SU-DHL-6 (cell line): ENCODE measurements around the gene PPARGC1A.

Source experiments
- H2AFZ ChIP-seq: fragments of 200-600 bp; sonication (generic); 2 replicates; pipeline ENCODE4 v1.6.1; 2014; ENCODE audit warnings: low read depth, mild to moderate bottlenecking, moderate library complexity, mixed read lengths, antibody characterized with exemption, low read length; ENCODE audit not compliant: severe bottlenecking
- H3F3A ChIP-seq: fragments of 200-600 bp; shearing (Covaris generic); 2 replicates; pipeline ENCODE4 v1.6.0; 2016; ENCODE audit warnings: antibody characterized with exemption, mild to moderate bottlenecking; ENCODE audit not compliant: insufficient read depth
- H3K27ac ChIP-seq: fragments of 200-600 bp; sonication (generic); 2 replicates; pipeline ENCODE4 v1.5.1; 2016; ENCODE audit warnings: low read depth, mild to moderate bottlenecking, low read length, moderate library complexity, mixed read lengths
- H3K27me3 ChIP-seq: fragments of 200-600 bp; sonication (generic), shearing (Covaris generic); 2 replicates; pipeline ENCODE4 v1.6.0; 2014; ENCODE audit warnings: mild to moderate bottlenecking, low read length
- H3K36me3 ChIP-seq: fragments of 200-600 bp; sonication (generic); 2 replicates; pipeline ENCODE4 v1.6.1; 2014; ENCODE audit warnings: mild to moderate bottlenecking, low read length, mixed read lengths
- H3K4me2 ChIP-seq: fragments of 300-600, 200-600 bp; shearing (Covaris generic), sonication (generic); 2 replicates; pipeline ENCODE4 v1.6.0; 2014; ENCODE audit warnings: low read length, low read depth, mild to moderate bottlenecking; ENCODE audit not compliant: poor library complexity, severe bottlenecking
- H3K4me3 ChIP-seq: fragments of 200-600 bp; sonication (generic); 2 replicates; pipeline ENCODE4 v1.5.1; 2014; ENCODE audit warnings: antibody characterized with exemption, low read length, mild to moderate bottlenecking, mixed read lengths; ENCODE audit not compliant: insufficient read depth, poor library complexity, severe bottlenecking
- H3K79me2 ChIP-seq: fragments of 200-600 bp; sonication (generic); 2 replicates; pipeline ENCODE4 v1.6.1; 2014; ENCODE audit warnings: mild to moderate bottlenecking, low read length, moderate library complexity; ENCODE audit not compliant: insufficient read depth
- H3K9ac ChIP-seq: fragments of 200-600 bp; sonication (generic); 2 replicates; pipeline ENCODE4 v1.7.0; 2014; ENCODE audit warnings: mild to moderate bottlenecking, low read length
- H3K9me2 ChIP-seq: fragments of 200-600 bp; sonication (generic); replicated peaks from 2 replicates; pipeline ENCODE4 v1.6.1; 2014; ENCODE audit warnings: low read length; ENCODE audit not compliant: insufficient read depth
- H3K9me3 ChIP-seq: fragments of 200-600 bp; sonication (generic); 2 replicates; pipeline ENCODE4 v1.6.1; 2014; ENCODE audit warnings: low read length, mixed read lengths; ENCODE audit not compliant: insufficient read depth
- H4K20me1 ChIP-seq: fragments of 200-600 bp; sonication (generic); 2 replicates; pipeline ENCODE4 v1.6.1; 2014; ENCODE audit warnings: low read depth, mild to moderate bottlenecking, antibody characterized with exemption, low read length, moderate library complexity, mixed read lengths
- EZH2phosphoT487 ChIP-seq: fragments of 200-600 bp; sonication (generic), shearing (Covaris generic); conservative IDR thresholded peaks from 2 replicates; pipeline ENCODE4 v1.6.1; 2018; ENCODE audit warnings: mild to moderate bottlenecking, antibody characterized with exemption, low read length, moderate library complexity, mixed read lengths
- TF ChIP-seq, protein P1 (sequence below): fragments of 200-600 bp; sonication (generic); IDR thresholded peaks from one replicate; pipeline ENCODE4 v1.5.1; 2017; ENCODE audit warnings: antibody characterized with exemption, mild to moderate bottlenecking, low read length, moderate library complexity; ENCODE audit not compliant: insufficient read depth, poor library complexity, severe bottlenecking

Gene PPARGC1A

DNA sequence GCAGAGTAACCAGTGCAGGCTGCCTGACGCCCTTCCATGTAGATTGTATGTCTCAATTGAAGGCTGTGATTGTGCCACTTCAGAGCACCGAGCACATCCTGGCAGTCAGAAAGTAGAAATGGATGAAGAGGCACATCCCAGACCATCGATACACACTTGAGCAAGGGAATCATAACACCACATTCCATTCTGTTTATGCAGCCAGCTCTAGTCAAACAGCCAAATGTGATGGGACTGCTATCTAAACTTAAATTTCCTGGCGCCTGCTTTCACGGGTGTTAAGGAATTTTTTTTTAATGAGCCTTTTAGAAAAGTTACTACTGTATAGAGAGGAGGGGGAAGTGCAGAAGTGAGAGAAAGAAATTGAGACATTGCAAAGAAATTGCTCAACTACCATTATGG is 84.4 kb downstream of the PPARGC1A start:
- no peak overlapping the region for H2AFZ ChIP-seq
- no peak for TF ChIP-seq EZH2phosphoT487
- TF ChIP-seq, protein P1, sequence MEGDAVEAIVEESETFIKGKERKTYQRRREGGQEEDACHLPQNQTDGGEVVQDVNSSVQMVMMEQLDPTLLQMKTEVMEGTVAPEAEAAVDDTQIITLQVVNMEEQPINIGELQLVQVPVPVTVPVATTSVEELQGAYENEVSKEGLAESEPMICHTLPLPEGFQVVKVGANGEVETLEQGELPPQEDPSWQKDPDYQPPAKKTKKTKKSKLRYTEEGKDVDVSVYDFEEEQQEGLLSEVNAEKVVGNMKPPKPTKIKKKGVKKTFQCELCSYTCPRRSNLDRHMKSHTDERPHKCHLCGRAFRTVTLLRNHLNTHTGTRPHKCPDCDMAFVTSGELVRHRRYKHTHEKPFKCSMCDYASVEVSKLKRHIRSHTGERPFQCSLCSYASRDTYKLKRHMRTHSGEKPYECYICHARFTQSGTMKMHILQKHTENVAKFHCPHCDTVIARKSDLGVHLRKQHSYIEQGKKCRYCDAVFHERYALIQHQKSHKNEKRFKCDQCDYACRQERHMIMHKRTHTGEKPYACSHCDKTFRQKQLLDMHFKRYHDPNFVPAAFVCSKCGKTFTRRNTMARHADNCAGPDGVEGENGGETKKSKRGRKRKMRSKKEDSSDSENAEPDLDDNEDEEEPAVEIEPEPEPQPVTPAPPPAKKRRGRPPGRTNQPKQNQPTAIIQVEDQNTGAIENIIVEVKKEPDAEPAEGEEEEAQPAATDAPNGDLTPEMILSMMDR, result no peak

GRCh38 chr4:23789762-23790161 is 100.1 kb downstream of the PPARGC1A start:
- no peaks in the 10 kb centered on the region for H3K36me3 ChIP-seq
- H4K20me1 ChIP-seq, result no peaks in the 10 kb centered on the region
- H3K9ac ChIP-seq, result no peak overlapping the region
- no peak overlapping the region for H3K4me3 ChIP-seq
- H3K9me3 ChIP-seq, result no peaks in the 10 kb centered on the region
- no peak overlapping the region for H3K4me2 ChIP-seq
- H3K27ac ChIP-seq, result no peak overlapping the region
- H3K79me2 ChIP-seq, result no peaks in the 10 kb centered on the region
- H3F3A ChIP-seq, result no peaks in the 10 kb centered on the region
- H3K27me3 ChIP-seq, result no peaks in the 10 kb centered on the region
- no peaks in the 10 kb centered on the region for H3K9me2 ChIP-seq
- TF ChIP-seq, protein P1, result no peak
- no peak for TF ChIP-seq EZH2phosphoT487
- no peak overlapping the region for H2AFZ ChIP-seq

More for the DNA sequence above, 84.4 kb downstream of the PPARGC1A start:
- H3K36me3 ChIP-seq, result no peaks in the 10 kb centered on the region
- H3K27ac ChIP-seq, result no peak overlapping the region
- no peaks in the 10 kb centered on the region for H3K9me3 ChIP-seq
- no peaks in the 10 kb centered on the region for H3K79me2 ChIP-seq
- H3F3A ChIP-seq, result no peaks in the 10 kb centered on the region
- no peaks in the 10 kb centered on the region for H3K9me2 ChIP-seq
- no peak overlapping the region for H3K9ac ChIP-seq
- H3K4me2 ChIP-seq, result no peak overlapping the region
- no peaks in the 10 kb centered on the region for H4K20me1 ChIP-seq
- H3K27me3 ChIP-seq, result no peaks in the 10 kb centered on the region; the same call in 1 of the 2 replicates
- no peak overlapping the region for H3K4me3 ChIP-seq

DNA sequence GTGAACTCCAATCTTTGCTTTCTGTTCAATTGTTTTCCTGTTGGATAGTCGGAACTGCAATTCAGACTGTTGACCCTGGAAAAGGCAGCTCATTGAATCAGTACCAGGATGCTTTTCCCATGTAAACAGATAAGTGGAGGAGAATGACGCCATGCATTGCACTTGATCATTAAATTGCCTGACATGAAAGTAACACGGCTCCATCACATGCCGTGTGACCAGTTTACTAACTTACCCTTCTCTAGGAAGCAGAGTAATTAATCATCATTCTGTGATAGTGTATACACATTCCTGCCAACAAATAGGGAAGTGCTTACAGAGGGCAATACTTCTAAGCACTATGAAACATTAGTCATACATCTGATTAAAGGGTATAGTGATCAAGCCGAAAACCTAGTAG is 101.4 kb downstream of the PPARGC1A start:
- H3K9ac ChIP-seq, result no peak overlapping the region
- H2AFZ ChIP-seq, result no peak overlapping the region
- H3F3A ChIP-seq, result no peaks in the 10 kb centered on the region
- no peaks in the 10 kb centered on the region for H3K36me3 ChIP-seq
- H3K4me2 ChIP-seq, result no peak overlapping the region
- H3K9me3 ChIP-seq, result no peaks in the 10 kb centered on the region
- H3K27me3 ChIP-seq, result no peaks in the 10 kb centered on the region
- H3K79me2 ChIP-seq, result no peaks in the 10 kb centered on the region
- TF ChIP-seq, protein P1, result no peak
- TF ChIP-seq EZH2phosphoT487, result no peak
- H3K4me3 ChIP-seq, result no peak overlapping the region
- H3K27ac ChIP-seq, result no peak overlapping the region
- no peaks in the 10 kb centered on the region for H3K9me2 ChIP-seq
- H4K20me1 ChIP-seq, result no peaks in the 10 kb centered on the region
